Measurements from ENCODE around the gene TTLL11.

Gene TTLL11

DNA sequence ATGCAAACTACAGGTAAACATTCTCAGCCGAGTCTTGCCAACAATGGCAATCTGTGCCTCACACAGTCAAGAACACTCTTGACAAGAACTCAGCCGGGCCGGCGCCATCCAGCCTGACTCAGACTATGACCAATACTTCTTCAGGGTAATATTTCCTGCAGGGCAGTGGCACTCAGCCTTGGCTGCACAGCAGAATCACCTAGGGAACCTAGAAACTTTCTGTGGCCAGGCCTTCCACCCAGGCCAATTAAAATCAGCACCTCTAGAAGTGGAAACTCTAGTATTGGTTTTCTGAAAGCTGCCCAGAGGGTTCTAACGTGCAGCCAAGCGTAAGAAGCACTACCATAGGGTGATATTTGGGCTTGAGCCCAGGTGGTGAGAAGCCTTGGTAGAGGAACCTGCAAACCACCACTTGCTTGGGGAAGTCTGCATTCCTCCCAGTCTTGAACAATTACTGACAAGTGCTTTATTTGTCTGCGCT is 120.6 kb downstream of the TTLL11 start:
- H3K4me3 ChIP-seq (ENCODE audit: control insufficient read depth, low read depth, low read length), result no peak overlapping the region
- DNase-seq (ENCODE audit: low read depth), result peak; percentile 41

DNA sequence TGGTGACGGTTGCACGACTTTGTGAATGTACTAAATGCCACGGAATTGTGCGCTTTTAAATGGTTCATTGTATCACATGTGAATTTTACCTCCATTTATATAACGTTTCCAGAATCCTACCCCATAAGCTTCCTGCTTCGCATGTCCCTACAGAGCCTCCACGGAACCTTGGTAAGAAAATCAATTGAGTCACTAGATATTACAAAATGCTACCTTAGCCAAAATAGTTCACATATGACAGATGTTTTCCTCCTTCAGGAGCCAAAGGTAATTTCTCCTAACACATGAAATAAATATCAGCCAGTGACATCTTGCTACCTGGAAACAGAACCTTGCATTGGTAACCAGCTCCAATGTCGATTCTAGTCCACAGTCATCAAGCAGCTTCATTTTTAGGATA is 125.1 kb downstream of the TTLL11 start:
- DNase-seq (ENCODE audit: low read depth), result no peak
- H3K4me3 ChIP-seq (ENCODE audit: control insufficient read depth, low read depth, low read length), result no peak overlapping the region
- TF ChIP-seq, protein P1, sequence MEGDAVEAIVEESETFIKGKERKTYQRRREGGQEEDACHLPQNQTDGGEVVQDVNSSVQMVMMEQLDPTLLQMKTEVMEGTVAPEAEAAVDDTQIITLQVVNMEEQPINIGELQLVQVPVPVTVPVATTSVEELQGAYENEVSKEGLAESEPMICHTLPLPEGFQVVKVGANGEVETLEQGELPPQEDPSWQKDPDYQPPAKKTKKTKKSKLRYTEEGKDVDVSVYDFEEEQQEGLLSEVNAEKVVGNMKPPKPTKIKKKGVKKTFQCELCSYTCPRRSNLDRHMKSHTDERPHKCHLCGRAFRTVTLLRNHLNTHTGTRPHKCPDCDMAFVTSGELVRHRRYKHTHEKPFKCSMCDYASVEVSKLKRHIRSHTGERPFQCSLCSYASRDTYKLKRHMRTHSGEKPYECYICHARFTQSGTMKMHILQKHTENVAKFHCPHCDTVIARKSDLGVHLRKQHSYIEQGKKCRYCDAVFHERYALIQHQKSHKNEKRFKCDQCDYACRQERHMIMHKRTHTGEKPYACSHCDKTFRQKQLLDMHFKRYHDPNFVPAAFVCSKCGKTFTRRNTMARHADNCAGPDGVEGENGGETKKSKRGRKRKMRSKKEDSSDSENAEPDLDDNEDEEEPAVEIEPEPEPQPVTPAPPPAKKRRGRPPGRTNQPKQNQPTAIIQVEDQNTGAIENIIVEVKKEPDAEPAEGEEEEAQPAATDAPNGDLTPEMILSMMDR (conservative IDR thresholded peaks at IDR 0.05; ENCODE audit: control insufficient read depth, insufficient read depth, low read depth, low read length), result no peak

More for the DNA sequence above, 120.6 kb downstream of the TTLL11 start:
- TF ChIP-seq, protein P1 (conservative IDR thresholded peaks at IDR 0.05; ENCODE audit: control insufficient read depth, insufficient read depth, low read depth, low read length), result no peak

DNA sequence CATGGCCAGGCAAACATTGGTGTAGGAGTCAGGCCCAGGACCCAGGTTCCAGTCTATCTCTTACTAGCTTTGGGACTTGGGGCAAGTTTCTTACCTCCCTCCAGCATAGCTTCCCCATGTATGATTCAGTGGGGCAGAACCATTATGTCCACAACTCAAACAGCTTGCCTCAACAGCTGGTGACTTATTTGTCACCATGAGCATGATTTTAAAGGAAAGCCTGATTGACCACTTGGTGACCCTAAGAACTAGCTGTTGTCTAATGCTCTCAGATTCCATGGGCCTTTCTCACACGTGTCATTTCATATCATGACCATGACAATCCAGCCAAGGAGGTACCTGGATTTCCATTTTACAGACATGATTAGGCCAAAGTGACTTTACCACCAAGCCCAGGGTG is 126.4 kb downstream of the TTLL11 start:
- TF ChIP-seq, protein P1 (conservative IDR thresholded peaks at IDR 0.05; ENCODE audit: control insufficient read depth, insufficient read depth, low read depth, low read length), result no peak
- DNase-seq (ENCODE audit: low read depth), result no peak
- no peak overlapping the region for H3K4me3 ChIP-seq (ENCODE audit: control insufficient read depth, low read depth, low read length)

DNA sequence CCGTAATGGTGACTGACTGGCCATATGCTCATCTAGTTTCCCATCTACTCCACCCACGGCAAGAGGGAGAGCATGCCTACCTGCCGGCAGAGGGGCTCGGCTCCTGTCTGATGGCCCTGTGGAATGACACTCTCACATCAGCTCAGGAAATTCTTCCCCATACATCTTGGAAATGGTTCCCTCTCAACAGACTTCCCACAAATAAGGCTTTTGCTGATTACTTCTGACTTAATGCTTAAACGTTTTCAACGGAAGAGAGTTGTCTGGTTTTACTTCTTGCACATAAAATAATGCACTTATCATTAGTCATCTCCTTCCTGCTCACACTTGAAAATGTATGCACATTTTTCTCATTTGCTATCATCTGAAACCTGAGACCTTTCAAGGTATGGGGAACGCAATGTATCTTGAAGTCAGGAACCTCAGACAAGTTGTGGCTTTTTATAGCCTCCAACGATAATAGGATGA is 129.5 kb downstream of the TTLL11 start:
- peak overlapping the region; percentile 6 for H3K4me3 ChIP-seq (ENCODE audit: control insufficient read depth, low read depth, low read length)
- TF ChIP-seq, protein P1 (conservative IDR thresholded peaks at IDR 0.05; ENCODE audit: control insufficient read depth, insufficient read depth, low read depth, low read length), result no peak
- peak; percentile 79 for DNase-seq (ENCODE audit: low read depth)

DNA sequence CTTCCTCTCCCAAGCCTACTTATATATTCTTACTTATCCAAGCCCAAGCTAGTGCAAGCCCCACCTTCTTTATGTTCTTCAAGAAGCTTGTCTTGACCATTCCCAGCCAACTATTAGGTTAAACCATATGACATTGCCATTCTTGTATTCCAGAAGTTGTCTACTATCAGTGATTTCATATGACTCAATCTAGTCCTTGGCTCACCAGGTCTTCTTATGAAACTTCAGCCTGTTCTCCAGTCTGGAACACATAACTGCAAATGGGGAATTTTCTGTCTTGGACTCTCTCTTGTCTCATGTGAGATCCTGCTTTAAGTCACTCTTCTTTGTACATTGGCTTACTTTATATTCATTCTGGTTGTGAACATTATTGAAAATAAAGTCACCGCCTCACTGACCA is 130.7 kb downstream of the TTLL11 start:
- H3K4me3 ChIP-seq (ENCODE audit: control insufficient read depth, low read depth, low read length), result no peak overlapping the region
- TF ChIP-seq, protein P1 (conservative IDR thresholded peaks at IDR 0.05; ENCODE audit: control insufficient read depth, insufficient read depth, low read depth, low read length), result no peak
- DNase-seq (ENCODE audit: low read depth), result peak; percentile 40

DNA sequence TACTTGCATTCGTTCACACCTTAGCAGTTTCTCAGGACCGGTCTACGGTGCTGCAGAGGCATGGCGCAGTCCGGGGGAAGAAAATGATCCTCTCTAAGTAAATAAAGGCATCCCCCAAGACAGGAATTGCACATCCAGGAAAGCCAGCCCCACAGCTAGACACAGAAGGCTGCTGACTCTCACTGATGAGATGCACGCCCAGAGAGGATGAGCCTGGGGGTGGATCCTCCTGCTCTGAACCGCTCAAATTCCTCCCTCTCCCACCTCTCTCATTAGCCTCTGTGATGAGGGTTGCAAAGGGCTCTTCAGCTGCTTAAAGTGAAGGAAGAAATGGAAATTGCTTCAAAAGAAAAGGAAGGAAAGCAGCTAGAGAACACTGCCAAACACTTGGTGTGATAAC is 132.4 kb downstream of the TTLL11 start:
- H3K4me3 ChIP-seq (ENCODE audit: control insufficient read depth, low read depth, low read length), result no peak overlapping the region
- TF ChIP-seq, protein P1 (conservative IDR thresholded peaks at IDR 0.05; ENCODE audit: control insufficient read depth, insufficient read depth, low read depth, low read length), result no peak
- no peak for DNase-seq (ENCODE audit: low read depth)

DNA sequence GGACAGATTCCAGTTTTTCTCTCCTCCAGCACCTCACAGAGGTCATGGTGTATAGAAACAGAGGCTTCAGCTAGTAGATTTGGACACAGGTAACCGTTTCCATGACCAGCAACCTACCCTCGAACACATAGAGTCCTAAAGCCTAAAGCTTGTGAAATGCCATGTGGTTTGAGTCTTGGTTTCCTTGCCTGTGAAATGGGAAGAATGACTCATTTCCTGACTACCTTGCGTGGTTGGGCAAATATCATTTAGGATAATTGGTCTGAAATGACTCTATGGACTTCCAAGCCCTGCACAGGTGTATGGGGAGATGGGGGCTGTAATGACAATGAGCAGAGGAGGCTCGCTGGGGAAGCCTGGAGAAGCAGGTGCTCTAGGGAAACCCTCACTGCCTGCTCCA is 134.6 kb downstream of the TTLL11 start:
- TF ChIP-seq, protein P1 (conservative IDR thresholded peaks at IDR 0.05; ENCODE audit: control insufficient read depth, insufficient read depth, low read depth, low read length), result no peak
- no peak overlapping the region for H3K4me3 ChIP-seq (ENCODE audit: control insufficient read depth, low read depth, low read length)
- peak; percentile 33 for DNase-seq (ENCODE audit: low read depth)

Measured in fibroblast of mammary gland (primary cell).